ENCODE measurements around the gene CADPS.

CADPS gene

DNA sequence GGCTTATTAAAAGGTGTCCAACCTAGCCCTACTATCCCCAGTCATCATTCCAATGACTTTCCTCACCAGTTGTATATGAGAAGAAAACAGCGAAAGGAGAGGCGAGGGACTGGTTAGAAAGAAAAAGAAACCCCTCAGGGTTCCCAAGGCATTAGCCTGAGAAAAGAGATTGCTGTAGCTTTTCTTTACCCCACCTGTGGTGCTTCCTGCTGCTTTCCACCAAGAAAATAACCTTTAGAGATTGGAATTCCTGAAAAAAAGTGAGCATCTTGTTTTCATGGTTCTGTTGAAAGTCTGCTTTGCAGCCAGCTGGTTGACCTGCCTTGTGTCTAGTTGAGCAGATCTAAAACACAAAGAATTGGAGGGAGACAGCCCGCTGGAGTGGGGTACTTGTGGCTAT, 196.4 kb downstream of the CADPS start:
- no peak for DNase-seq

DNA sequence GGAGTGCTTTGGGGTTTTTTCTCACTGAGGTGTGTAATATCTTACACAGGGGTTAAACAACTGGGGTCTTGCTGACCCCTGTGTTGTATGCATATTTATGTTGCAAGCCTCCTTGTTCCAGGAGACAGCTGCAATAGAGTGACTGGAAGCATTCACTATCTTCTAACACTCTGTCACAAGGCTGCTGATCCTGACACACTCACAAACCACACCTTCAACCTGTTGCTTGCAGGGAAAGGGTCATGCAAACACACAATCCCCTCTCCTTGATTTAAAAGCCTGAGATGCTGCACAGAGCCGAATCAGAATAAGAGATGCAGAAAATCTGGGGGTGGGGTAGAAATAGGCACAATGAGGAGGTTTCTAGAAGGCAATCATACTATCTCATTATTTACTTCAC, 197.3 kb downstream of the CADPS start:
- DNase-seq, result no peak

DNA sequence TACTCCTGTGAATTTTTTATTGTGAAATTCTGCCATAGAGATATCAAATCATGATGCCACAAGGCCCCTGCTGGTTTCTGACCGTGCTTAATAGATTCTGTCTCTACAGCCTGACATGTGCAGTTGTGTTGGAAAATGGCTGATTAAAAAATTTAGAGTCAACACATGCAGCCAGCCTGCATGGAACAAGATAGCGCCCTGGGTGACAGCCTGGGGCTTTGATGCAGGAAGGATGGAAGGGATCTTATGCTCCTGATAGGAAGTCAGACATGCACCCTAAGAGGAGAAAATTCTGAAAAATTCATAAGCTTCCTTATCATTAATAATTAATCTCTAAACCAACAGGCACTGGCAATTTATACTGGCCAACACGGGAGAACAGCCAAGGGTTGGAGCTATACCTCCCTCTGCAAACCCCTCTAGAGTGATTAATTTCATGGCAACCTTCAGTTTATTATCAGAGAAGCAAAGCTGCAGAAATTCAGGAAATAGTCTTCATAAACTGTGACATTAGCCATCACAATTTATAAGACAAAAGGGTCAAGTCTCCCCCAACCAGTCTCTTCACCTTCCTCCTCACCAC, 198.4 kb downstream of the CADPS start:
- no peak for DNase-seq

DNA sequence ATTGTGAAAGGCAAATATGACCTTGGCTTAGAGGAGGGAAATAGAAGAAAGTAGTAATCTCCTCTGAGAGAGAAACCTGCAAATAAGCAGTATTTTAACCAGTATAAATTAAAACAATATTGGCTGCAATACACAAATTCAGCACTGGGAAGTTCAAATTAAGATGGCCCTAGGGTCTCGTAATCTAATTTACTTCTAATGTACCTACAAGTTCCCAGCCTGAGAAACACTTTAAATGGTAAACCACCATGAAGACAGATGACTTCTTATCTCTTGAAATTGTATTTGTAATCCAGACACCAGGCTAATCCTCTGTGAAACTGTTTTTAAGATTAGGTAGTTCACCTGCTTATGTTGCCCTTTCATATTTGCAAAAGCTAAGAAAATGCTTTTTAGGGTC, 199.7 kb downstream of the CADPS start:
- no peak for DNase-seq

DNA sequence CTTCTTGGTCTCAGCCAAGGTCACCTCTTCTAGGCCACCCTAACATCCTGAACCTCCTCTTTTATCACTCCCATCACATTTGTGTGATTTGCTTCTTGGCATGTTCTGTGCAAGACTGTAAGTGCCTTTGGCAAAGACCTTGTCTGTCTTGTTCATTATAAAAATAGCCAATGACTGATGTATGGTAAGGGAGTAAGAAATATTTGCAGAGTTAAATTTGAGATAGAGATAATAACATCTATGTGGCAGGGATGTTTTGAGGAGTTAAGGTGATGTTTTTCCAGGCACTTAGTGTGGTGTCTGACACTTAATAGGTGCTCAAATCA, 202.3 kb downstream of the CADPS start:
- no peak for DNase-seq

DNA sequence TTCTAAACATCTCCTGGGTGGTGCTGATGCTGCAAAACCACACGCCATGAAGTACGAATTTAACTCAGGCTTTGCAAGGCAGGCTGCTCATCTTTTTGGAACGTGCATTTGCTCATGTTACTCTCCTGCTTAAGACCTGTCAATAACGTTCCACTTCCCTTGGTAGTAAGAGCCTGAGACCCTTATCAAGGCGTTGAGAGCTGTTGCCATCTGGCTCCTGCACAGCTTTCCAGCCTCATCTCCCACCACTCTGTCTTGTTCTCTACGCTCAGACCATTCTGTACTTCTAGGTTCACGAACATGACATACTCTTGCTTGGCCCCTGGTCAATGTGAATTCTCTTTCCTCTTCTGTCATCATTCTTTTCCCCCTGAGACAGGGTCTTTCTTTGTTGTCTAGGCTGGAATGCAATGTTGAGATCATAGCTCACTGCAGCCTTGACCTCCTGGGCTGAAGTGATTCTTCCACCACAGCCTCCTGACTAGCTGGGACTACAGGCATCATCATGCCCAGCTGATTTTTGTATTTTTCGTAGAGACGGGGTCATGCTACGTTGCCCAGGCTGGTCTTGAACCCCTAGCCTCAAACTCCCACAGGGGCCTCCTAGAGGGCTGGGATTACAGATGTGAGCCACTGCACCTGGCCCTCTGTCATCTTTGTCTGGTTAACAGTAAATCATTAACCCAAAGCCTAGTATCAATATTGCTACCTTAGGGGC, 202.8 kb downstream of the CADPS start:
- no peak for DNase-seq

DNA sequence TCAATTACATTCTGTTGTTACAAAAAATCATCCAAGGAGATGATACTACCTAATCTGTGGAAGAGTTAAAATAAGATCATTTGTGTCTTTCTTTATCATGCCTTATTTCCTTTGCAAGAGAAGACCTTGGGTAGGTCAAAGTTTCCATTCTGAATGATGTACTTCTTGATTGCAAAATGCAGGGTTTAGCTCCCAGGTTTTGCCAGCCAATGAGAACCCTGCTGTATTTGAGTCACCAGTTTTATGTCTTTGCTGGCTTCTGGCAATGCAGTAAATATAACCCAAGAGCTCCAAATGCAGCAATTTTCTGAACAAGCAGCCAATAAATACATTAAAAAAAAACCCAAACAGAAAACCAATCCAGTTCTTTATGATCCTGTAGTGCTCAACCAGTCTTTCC, 204.9 kb downstream of the CADPS start:
- DNase-seq, result no peak

DNA sequence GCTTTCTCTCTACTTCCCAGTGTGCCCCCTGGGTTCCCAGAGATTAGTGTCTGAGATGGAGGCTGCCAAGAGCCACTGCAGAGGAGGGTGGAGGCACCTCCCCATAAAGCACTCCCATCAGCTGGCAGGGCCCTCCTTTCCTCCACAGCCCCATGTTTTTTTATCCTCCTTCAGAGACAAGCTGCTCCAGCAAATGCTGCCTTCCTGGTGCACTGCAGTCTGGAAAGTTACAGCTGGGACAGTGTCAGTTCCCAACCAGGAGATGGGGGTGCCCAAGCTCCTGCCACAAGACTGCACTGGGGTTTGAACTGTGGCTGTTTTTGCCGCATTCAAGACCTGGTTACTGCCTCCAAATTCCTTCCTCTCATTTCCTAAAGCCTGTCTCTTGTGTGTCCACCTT, 206.1 kb downstream of the CADPS start:
- DNase-seq, result no peak

DNA sequence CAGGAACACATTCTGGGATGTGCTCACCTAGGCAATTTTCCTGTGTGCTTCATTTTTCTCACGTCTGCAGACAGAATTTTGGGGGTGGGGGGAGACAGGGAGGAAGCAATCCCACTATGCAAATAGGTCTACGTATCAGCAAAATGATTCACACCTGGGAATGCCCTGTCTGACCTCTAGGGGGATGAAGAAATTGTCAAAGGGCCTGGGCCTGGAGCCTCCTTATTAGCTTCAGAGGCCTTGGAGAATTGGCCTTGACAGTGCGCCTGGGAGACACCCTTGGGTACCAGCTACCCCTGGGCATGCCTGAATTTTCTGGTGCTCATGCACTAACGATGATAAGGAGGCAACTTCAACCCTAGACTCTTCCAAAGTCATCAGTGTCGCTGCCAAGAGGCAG, 207.5 kb downstream of the CADPS start:
- DNase-seq, result no peak

DNA sequence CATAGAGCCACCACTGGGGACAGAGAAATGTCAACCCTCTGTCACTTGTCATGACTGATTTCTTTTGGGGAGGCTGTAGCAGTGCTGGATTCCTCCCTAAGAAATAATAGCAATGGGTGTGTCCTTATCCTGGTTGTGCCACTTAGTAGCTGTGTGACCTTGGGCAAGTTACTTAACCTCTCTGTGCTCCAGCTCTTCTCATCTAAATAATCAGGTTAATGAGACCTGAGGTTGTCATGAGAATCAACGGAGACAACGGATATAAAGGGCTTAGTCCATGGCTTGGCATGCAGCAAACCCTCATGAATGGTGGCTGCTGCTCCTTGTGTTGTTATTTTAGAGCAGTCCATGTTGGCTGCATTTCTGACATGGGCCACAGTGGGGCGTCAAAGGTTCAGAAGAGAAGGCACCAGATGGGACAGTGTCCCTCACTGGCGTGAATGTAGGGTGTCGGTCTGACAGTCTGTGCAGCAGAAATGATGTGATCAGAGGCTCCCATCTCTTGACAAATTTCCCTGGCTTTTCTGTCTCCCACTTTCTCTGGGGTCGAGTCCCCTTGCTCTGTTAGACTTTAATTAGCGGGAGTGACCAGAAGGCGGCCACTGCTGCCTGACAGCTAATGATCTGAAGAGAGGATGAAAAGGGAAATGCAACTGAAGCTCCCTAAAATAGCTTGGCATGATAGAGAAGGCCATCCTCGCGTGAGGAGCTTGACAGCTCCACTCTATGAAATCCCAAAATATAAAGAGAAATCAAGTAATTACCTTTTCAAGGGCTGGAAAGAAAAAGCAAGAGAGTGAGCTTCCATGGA, 209.4 kb downstream of the CADPS start:
- DNase-seq, result no peak

DNA sequence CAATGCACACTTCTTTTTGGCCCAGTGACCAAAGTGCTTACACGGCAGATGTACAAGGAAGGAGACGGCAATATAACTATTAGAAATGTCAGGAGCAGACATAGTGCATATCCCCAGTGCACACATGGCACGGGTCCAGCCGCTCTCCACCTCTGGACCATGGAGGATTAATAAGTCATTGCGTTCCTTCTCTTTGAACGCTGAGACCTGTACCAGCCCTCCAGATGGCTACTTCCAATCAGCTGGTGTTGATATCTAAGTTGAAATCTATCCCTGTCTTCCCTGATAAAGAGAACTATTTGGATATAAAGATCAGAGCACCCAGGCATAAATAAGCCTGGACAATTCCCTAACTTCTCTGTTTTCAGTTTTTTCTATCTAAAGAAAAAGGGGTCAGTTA, 212.5 kb downstream of the CADPS start:
- DNase-seq, result no peak

DNA sequence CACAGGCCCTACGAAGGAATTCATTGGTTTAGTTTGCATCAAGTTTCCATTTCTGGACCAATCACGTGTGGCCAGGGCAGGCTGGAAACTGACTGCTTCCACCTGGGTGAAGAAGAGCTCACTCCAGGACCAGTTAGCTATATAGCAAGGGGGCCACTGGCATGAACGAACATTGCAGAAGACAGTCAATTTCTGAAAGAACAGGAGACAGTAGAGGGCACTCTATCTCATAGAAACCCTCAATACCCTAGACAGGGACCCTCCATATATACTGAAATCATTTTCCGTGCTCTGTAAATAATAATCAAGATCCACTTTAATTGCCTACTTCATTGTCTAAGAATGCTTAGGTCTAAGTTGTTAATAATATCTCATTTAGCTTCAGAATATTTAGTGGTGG, 215.6 kb downstream of the CADPS start:
- DNase-seq, result no peak

DNA sequence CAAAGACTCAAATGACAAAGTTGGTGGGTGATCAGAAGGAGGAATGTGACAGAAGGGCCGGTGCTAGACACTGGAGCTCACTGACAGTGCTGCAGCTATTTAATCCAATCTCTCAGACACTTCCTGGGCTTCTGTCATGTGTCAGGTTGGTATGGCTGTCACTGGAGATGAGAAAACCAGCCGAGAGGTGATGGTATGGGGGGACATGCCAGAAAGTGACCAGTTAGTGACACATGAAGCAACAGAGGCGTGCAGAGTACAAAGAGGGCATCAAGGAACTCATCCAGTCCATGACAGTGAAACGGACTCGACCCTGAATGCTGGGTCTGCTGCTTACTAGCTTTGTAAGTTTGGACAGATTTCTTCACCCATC, 219.5 kb downstream of the CADPS start:
- DNase-seq, result no peak

DNA sequence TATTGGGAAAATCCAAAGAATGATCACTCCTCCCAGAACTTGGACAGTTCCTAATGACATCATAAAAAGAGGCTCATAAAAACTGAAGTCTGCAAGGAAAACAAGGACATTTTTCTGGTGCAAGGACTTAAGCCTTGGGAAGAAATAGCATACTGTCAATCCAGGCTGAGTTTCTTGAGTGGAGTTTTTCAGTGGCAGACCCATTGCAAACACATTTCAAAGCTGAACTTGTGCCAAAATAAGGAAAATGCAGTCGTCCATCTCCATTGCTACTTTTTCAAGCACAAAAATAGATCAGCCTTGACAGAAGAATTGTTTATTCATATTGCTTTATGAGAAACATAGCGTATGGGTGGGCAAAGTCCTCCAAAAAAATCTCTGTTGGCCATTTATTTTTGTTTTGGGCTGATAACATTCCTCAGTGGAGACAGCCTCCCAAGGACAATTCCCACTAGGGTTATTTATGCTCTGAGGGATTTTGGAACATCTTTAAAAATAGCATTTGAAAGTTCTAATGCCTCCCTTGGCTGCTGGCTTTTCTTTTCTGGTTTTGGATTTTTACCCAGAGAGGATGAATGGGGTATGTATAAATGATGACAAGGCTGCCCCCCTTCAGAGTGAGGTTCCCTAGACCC, 220.0 kb downstream of the CADPS start:
- no peak for DNase-seq

DNA sequence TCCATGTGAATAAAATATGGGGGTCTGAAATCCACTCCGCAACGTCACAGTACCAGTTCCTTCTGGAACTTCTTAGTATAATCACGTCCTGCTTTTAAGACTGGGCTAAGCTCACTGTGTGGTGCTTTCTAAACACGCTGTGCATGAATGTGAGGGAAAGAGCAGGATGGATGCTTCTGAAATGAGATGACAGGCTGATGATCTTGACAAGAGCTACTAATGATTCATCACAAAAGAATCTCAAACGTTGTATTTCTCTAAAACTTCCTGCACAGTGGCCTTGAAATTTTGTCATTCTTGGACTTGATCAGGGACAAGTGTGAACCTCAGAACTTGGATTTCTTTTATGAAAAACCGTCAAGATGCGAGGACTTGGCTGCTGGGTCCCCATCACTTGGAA, 221.4 kb downstream of the CADPS start:
- no peak for DNase-seq

DNA sequence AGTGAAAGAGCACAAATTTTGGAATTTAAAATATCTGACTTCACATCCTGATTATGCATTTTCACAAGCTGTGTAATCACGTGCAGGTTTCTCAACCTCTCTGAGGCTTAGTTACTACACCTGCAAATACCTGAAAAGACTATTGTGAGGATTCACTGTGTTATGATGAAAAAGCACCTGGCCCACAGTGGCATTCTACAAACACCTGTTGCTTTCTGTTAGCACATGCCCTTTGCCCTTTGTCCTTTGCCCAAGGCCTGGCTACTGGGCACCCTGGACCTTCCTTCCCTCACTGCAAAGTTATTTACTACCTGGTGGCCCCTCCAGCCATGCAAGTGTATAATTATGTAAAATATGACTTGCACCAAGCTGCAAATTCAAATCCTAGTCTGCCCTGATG, 227.5 kb downstream of the CADPS start:
- DNase-seq, result no peak

DNA sequence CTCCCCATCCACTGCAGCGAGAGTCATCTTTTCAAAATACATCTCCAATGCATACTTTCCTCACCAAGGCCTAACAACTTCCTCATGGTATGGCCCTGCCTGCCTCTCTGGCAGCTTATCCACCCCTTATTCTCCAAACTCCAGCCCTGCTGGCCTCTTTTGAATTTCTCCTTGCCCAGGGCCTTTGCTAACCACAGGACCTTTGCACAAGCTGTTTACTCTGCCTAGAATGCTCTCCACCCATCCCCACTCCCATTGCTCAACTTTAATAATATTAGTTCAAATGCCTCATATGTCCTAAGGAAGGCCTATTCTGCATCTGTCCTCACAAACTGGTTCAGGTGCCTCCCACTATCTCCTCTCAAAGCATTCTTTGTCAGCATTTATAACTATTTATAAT, 230.7 kb downstream of the CADPS start:
- no peak for DNase-seq

DNA sequence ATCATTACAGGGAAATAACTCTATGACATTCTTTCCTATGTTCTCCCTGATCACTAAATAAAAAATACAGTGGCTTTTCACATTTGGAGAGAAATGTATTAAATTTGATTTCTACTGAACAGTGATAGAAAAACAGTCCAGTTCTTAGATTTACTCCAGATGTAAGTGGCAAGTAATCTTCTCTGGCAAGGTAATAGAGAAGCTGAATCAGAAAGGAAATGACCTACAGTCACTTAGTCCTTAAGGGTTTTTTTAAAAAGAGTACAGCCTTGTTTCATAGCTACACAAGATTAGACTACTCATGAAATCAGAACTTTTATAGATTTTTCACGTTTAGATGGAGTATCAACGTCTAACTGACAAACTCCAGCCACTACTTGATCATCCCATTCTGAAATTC, 236.9 kb downstream of the CADPS start:
- DNase-seq, result no peak

DNA sequence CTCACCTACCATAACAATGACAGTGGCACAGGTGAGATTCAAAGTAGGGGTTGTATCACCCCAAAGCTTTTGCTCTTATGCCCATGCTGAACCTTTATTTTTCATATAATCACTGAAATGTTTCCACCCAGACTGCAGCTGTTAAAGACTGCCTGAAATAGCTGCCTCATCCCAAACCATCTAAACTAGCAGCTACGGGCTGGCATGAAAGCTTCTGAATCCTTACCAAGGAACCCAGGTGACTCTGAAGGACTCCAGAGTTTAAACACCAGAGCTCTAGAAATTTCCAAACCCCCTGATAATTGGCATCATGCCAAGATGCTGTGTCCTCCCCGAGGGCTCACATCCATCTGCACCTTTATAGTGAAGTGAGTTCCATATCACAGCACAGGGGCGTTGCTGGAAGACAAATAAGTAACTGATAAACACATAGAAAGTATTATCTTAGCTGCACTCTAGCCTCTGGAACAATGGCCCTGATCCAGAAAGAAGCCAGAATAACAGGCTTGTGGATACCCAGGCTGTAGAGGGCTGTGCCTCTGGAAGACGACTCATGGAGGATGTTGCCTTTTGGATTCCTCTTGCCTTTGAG, 238.9 kb downstream of the CADPS start:
- no peak for DNase-seq

DNA sequence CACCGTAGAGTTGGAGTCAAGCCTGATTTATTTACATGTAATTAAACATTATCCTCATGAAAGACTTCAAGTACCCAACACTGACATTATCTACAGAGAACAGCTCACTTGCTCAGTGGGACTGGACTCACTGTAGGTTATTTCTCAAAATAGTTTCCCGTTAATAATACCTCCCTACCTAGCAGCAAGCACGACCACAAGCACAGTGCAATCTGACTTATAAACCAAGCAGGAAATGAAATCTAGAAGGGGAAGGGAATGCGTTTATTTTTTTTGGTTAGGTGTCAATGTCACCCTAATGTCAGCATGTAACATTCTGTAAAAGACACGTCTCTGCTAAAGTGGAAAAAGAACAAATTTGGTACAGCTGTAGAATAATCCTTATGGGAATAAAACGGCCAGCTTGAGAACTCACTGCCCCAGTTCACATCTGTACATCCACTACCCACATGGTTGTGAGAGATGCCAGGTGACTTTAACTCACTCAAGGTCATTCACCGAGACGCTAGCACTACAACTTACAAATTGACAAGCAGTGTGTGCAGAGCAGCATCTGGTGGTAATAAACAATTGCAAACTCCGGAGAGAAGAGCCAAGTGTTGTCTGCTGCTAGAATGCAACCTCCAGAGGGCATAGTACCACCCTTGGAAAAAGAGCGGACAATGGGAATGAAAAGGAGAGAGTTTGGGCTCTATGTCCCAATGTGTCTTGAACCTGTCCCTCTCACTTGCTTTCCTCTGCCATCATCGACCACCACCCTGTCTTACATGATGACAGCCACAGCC, 242.5 kb downstream of the CADPS start:
- DNase-seq, result no peak

DNA sequence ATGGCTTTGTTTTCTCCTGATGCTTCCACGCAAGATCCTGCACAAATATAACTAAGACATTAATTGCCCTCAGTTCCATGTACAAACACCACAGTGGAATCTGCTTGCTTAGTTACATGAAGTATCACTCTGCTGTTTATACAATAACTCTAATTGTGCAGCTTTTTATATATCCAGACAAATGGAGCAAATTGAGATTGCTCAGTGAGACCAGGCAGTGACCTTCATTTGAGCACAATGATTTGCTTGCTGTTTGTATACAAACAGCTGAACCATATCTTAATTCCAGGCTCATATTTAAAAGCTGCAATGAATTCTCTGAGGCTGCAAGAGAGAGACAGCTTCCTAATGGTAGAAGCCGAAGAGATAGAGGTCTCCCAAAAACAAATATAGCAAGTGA, 243.7 kb downstream of the CADPS start:
- no peak for DNase-seq

DNA sequence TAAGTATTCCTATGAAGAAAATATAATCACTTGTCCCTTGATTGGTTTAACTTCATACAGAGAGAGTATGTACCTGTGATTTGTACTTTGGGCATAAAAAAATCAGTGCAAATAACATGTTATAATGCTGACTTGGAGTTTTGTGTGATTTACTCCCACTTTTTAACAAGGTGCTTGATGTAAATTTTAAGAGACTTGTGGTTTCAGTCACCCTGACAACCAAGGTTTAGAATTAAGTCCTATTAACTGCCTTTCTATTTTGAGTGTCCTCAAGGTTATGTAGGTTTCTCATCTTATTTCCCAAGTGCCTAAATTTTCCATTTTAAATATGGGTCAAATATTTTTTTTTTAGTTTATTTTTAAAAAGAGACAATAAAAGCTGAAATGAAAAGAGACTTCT, 244.6 kb downstream of the CADPS start:
- DNase-seq, result no peak

DNA sequence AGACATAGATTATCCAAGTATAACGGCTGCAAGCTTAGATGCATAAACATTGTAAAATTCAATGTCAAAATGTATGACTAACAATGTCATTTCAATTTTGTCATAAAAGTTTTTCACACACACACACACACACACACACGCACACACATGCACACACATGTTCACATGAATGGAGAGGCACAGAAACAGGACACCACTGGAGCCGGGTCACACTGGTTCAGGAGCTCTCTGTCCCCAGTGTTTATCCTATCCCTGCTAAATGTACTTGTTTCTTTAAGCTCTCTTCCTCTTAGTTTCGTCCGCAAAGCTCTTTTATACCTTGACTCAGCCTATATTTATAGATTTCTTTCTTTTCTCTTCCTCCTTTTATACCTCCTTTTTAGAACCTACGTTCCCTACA, 249.9 kb downstream of the CADPS start:
- DNase-seq, result no peak

Data from activated CD4-positive, alpha-beta T cell treated with anti-CD3 and anti-CD28 coated beads, Interleukin-2, amount 50 U/mL, for 4 hours (primary cell).